A549 treated with RU486 at 1 μM for 4 hours (cell line): ENCODE data around the gene RABGAP1. TPM values are rescaled to one million over a fixed set of nuclear protein-coding genes. Genes with fewer than 3 reads are reported as not detected.

ENCODE experiments used
- total RNA-seq: library from RNA; stranded (reverse); fragments of 200-300 nt; extraction: Qiagen RNA extraction; gene quantifications from 5 replicates; pipeline ENCODE4 v1.2.3, GENCODE V29; 2022; ENCODE audit warnings: low read depth

RABGAP1 gene
- 10.1 to 15.4 TPM (median 13.4 TPM) in 5 replicates for total RNA-seq

GRCh38 chr9:122940749-122941581 is at the start of gene RABGAP1:
Gene RABGAP1, plus strand, starts transcription at chr9:122941020. Its CDS starts 16,040 bp downstream, at chr9:122957060.

GRCh38 chr9:122904823-122905710 is 35.8 kb upstream of the RABGAP1 start, which contains the start of gene RC3H2:
Gene RC3H2, minus strand, starts transcription at chr9:122905359. Its CDS starts 7,850 bp downstream, at chr9:122897509.

GRCh38 chr9:122912964-122913673 is 27.7 kb upstream of the RABGAP1 start, which contains the start of gene ZBTB6:
Gene ZBTB6, minus strand, starts transcription at chr9:122913323. Its CDS starts 1,251 bp downstream, at chr9:122912072.

GRCh38 chr9:122931226-122932121 is 9.3 kb upstream of the RABGAP1 start, which contains the start of gene ZBTB26:
Gene ZBTB26, minus strand, starts transcription at chr9:122931512. Its CDS starts 11,578 bp downstream, at chr9:122919934.

GRCh38 chr9:123033352-123033751 is 92.5 kb downstream of the RABGAP1 start, which contains the start of gene GPR21:
Gene GPR21, plus strand, starts transcription at chr9:123033667. Its CDS starts 900 bp downstream, at chr9:123034567.

Other genes starting within 250 kb of the RABGAP1 start
- not detected in 5 replicates for gene OR1L4, start 217.0 kb upstream of the RABGAP1 start, total RNA-seq
- gene OR1L6, start 198.7 kb upstream of the RABGAP1 start, total RNA-seq: not detected in 5 replicates
- not detected in 5 replicates for gene OR5C1, start 152.1 kb upstream of the RABGAP1 start, total RNA-seq
- gene OR1K1, start 140.9 kb upstream of the RABGAP1 start, total RNA-seq: not detected in 5 replicates
- gene PDCL, start 112.4 kb upstream of the RABGAP1 start, total RNA-seq: 16.0 to 18.5 TPM (median 17.7 TPM) in 5 replicates
- gene RC3H2, start 35.7 kb upstream of the RABGAP1 start, total RNA-seq: 16.8 to 23.2 TPM (median 22.0 TPM) in 5 replicates
- gene ZBTB6, start 27.7 kb upstream of the RABGAP1 start, total RNA-seq: 1.8 to 5.8 TPM (median 5.6 TPM) in 5 replicates
- 1.1 to 2.0 TPM (median 1.9 TPM) in 5 replicates for gene ZBTB26, start 9.5 kb upstream of the RABGAP1 start, total RNA-seq
- gene GPR21, start 92.6 kb downstream of the RABGAP1 start, total RNA-seq: not detected in 5 replicates